K562 (cell line): ENCODE measurements around the gene BMS1. TPM values are rescaled to one million over a fixed set of nuclear protein-coding genes. Genes with fewer than 3 reads are reported as not detected.

Source experiments
- ATAC-seq: fragments of 200-7000 bp; cut with Tn5 transposase; 3 replicates; pipeline ENCODE4 v1.9.1; 2020; ENCODE audit warnings: moderate library complexity
- BruUV-seq: library from RNA; stranded (reverse); fragments of 400-500 nt; replicated peaks from 2 replicates; lab custom pipeline; 2021; lab: Mats Ljungman, UMichigan
- CTCF ChIA-PET: fragments of 300-600 bp; formaldehyde crosslinking; extraction: SDS; loops from one replicate; lab custom pipeline; 2021; ENCODE audit warnings: low intra/inter-chr PET ratio; lab: Yijun Ruan, JAX
- POLR2A ChIA-PET: fragments of 300-600, 350-650 bp; sonication (Branson Sonifier 250); formaldehyde crosslinking; extraction: SDS; loops from one replicate; lab custom pipeline; 2021; ENCODE audit warnings: antibody characterized with exemption, inconsistent platforms; lab: Yijun Ruan, JAX
- DNase-seq, 4 experiments: peaks; one replicate each; pipeline versions ENCODE4 v3.0.0 to v3.0.0-alpha.2; 2011 to 2018; ENCODE audit warnings: low spot score in 3 of 4, mixed read lengths in 3 of 4; ENCODE audit errors: extremely low read depth in 1 of 4
- FAIRE-seq: peaks from 2 replicates; lab custom pipeline; 2011; peaks lifted over from hg19 to GRCh38; lab: Jason Lieb, UNC
- H2AFZ ChIP-seq: 2 replicates; pipeline ENCODE4 v1.6.0; 2011; ENCODE audit warnings: low read depth, low read length, control low read depth, inconsistent platforms
- H3K27ac ChIP-seq: fragments of 200-600 bp; 3 replicates; pipeline ENCODE4 v1.8.0; 2011; ENCODE audit warnings: low read depth, mild to moderate bottlenecking, control low read depth, inconsistent platforms, low read length, moderate library complexity, mixed read lengths; ENCODE audit errors: extremely low read depth
- H3K27me3 ChIP-seq, 2 experiments: fragments of 300-600 bp in 1 of 2; 2 replicates in 1 of 2; 3 replicates in 1 of 2; pipeline versions ENCODE4 v1.6.0 to v1.8.0; 2011; ENCODE audit warnings: inconsistent platforms in 2 of 2, low read length in 2 of 2, mild to moderate bottlenecking in 1 of 2, mixed read lengths in 1 of 2, moderate library complexity in 1 of 2; ENCODE audit not compliant: control insufficient read depth in 2 of 2, insufficient read depth in 2 of 2
- H3K36me3 ChIP-seq: fragments of 300-600 bp; 3 replicates; pipeline ENCODE4 v1.8.0; 2011; ENCODE audit warnings: mild to moderate bottlenecking, low read length, inconsistent platforms; ENCODE audit not compliant: control insufficient read depth, insufficient read depth
- H3K4me1 ChIP-seq, 2 experiments: fragments of 200-600 bp in 1 of 2; replicated peaks in 1 of 2; 2 replicates in 1 of 2; 3 replicates in 1 of 2; pipeline versions ENCODE4 v1.5.1 to v1.8.0; 2011; ENCODE audit warnings: inconsistent platforms in 2 of 2, low read length in 2 of 2, mild to moderate bottlenecking in 1 of 2, mixed read lengths in 1 of 2, moderate library complexity in 1 of 2; ENCODE audit not compliant: control insufficient read depth in 2 of 2, insufficient read depth in 2 of 2
- H3K4me2 ChIP-seq: 2 replicates; pipeline ENCODE4 v1.6.1; 2011; ENCODE audit warnings: low read length, control low read depth, inconsistent platforms, mixed read lengths; ENCODE audit not compliant: insufficient read depth
- H3K4me3 ChIP-seq: fragments of 200-600 bp; sonication (generic), shearing (Covaris generic); 2 replicates; pipeline ENCODE4 v1.5.1; 2016; ENCODE audit warnings: control low read depth, inconsistent platforms
- H3K79me2 ChIP-seq: fragments of 200-600 bp; 3 replicates; pipeline ENCODE4 v1.8.0; 2011; ENCODE audit warnings: low read length, inconsistent platforms; ENCODE audit not compliant: control insufficient read depth, insufficient read depth
- H3K9ac ChIP-seq, 2 experiments: 2 replicates each; pipeline versions ENCODE4 v1.6.0 to v1.6.1; 2011; ENCODE audit warnings: low read depth in 2 of 2, low read length in 2 of 2, control low read depth in 1 of 2, inconsistent platforms in 1 of 2, mild to moderate bottlenecking in 1 of 2, mixed read lengths in 1 of 2; ENCODE audit not compliant: insufficient read depth in 1 of 2
- H3K9me1 ChIP-seq: one replicate; pipeline ENCODE4 v1.6.0; 2011; ENCODE audit warnings: inconsistent platforms, mild to moderate bottlenecking, low read length, moderate library complexity; ENCODE audit not compliant: control insufficient read depth, insufficient read depth
- H3K9me3 ChIP-seq: replicated peaks from 2 replicates; pipeline ENCODE4 v1.5.1; 2011; ENCODE audit warnings: low read depth, low read length, inconsistent platforms; ENCODE audit not compliant: control insufficient read depth, insufficient read depth
- H4K20me1 ChIP-seq: replicated peaks from 2 replicates; pipeline ENCODE4 v1.6.1; 2011; ENCODE audit warnings: low read length, inconsistent platforms, mixed read lengths; ENCODE audit not compliant: control insufficient read depth, insufficient read depth
- CCAR2 ChIP-seq: fragments of 200-400 bp; formaldehyde crosslinking; IDR thresholded peaks from 2 replicates; pipeline ENCODE4 v1.6.1; 2017; ENCODE audit warnings: mild to moderate bottlenecking, low read depth, low read length
- FOS ChIP-seq: IDR thresholded peaks from 3 replicates; pipeline ENCODE4 v1.6.1; 2011; ENCODE audit not compliant: insufficient read length; ENCODE audit errors: extremely low read depth
- HCFC1 ChIP-seq: IDR thresholded peaks from 2 replicates; pipeline ENCODE4 v1.6.1; 2012; ENCODE audit warnings: low read depth, low read length, improper control_type of control experiment
- MECOM ChIP-seq: fragments of 250-450 bp; sonication (Bioruptor Pico); IDR thresholded peaks from 2 replicates; pipeline ENCODE4 v1.8.0; 2022; ENCODE audit warnings: inconsistent platforms
- MITF ChIP-seq: IDR thresholded peaks from 2 replicates; pipeline ENCODE4 v1.6.1; 2014; ENCODE audit warnings: antibody characterized with exemption
- NUFIP1 ChIP-seq: fragments of 450-650 bp; IDR thresholded peaks from 2 replicates; pipeline ENCODE4 v1.6.1; 2018; ENCODE audit not compliant: partially characterized antibody
- PTTG1 ChIP-seq: fragments of 450-650 bp; IDR thresholded peaks from 2 replicates; pipeline ENCODE4 v1.6.1; 2016; ENCODE audit warnings: low read depth, mild to moderate bottlenecking, missing genetic modification characterization, missing compliant biosample characterization
- SREBF2 ChIP-seq: sonication (generic); formaldehyde crosslinking; IDR thresholded peaks from 2 replicates; pipeline ENCODE4 v1.4.0; 2020; ENCODE audit warnings: mild to moderate bottlenecking, missing genetic modification reagents
- ZNF217 ChIP-seq: sonication (generic); formaldehyde crosslinking; IDR thresholded peaks from 2 replicates; pipeline ENCODE4 v1.8.0; 2022; ENCODE audit warnings: mild to moderate bottlenecking, missing genetic modification reagents
- ZNF766 ChIP-seq: fragments of 200-800 bp; sonication (Bioruptor generic); conservative IDR thresholded peaks from 2 replicates; pipeline ENCODE4 v1.6.1; 2016; ENCODE audit warnings: missing genetic modification characterization, missing compliant biosample characterization
- ZZZ3 ChIP-seq: fragments of 450-650 bp; IDR thresholded peaks from 2 replicates; pipeline ENCODE4 v1.6.1; 2016; ENCODE audit warnings: antibody characterized with exemption, mild to moderate bottlenecking, moderate library complexity
- WGBS: fragments of 100-300 bp; shearing (Covaris generic); methylation state at CpG from one replicate; pipeline ENCODE4 v1.1.6; 2016; ENCODE audit warnings: low coverage, mixed read lengths; ENCODE audit not compliant: insufficient coverage; ENCODE audit errors: missing lambda C conversion rate; 5-methylcytosine and 5-hydroxymethylcytosine counted together
- in situ Hi-C: fragments of 300-500 bp; cut with MboI; formaldehyde crosslinking; loops from 4 replicates; pipeline ENCODE4 v1.15.0; 2018; ENCODE audit warnings: inconsistent platforms, mixed read lengths
- intact Hi-C: fragments of 100-400 bp; cut with micrococcal nuclease; formaldehyde crosslinking; loops from 2 replicates; pipeline ENCODE4 v1.14.2; 2022
- polyA plus RNA-seq, 8 experiments: library from polyadenylated mRNA; depleted of rRNA in 4 of 8; stranded (reverse) in 5 of 8; unstranded in 3 of 8; fragments of >200 nt; fragmentation: Nextera tagmentation in 2 of 8; fragmentation: Illumina TruSeq in 1 of 8; extraction: Ambion mirVana in 2 of 8; extraction: Trizol in 1 of 8; gene quantifications; 2 replicates each; pipeline versions ENCODE4 v1.2.1 to v1.2.3, GENCODE V29; 2011 to 2014; ENCODE audit warnings: inconsistent platforms in 1 of 8, missing spikeins in 1 of 8
- total RNA-seq, 7 experiments: library from RNA; depleted of rRNA in 6 of 7; stranded (reverse); fragments of >200 nt in 6 of 7; fragmentation: Illumina TruSeq in 2 of 7; extraction: Trizol in 2 of 7; gene quantifications; 2 replicates each; pipeline versions ENCODE4 v1.2.1 to v1.2.3, GENCODE V29; 2011 to 2021; ENCODE audit warnings: low replicate concordance in 1 of 7
- TF ChIP-seq, protein P1 (sequence below), 2 experiments: IDR thresholded peaks; 2 replicates each; pipeline ENCODE4 v1.6.1; 2011; ENCODE audit warnings: borderline replicate concordance in 1 of 2, control low read depth in 1 of 2, low read depth in 1 of 2, low read length in 1 of 2, mild to moderate bottlenecking in 1 of 2, mixed read lengths in 1 of 2, moderate library complexity in 1 of 2; ENCODE audit not compliant: insufficient read depth in 1 of 2, insufficient read length in 1 of 2, poor library complexity in 1 of 2, severe bottlenecking in 1 of 2; ENCODE audit errors: extremely low read depth in 1 of 2
- TF ChIP-seq, protein P2 (sequence below): fragments of 250-450 bp; sonication (Bioruptor Pico); IDR thresholded peaks from 2 replicates; pipeline ENCODE4 v1.5.0; 2021
- TF ChIP-seq, protein P3 (sequence below): sonication (generic); formaldehyde crosslinking; IDR thresholded peaks from 2 replicates; pipeline ENCODE4 v1.9.0; 2022; ENCODE audit warnings: mild to moderate bottlenecking, missing genetic modification reagents

The BMS1 gene
- total and polyA plus RNA-seq, 9 of the 15 experiments (the other 6 are each of a cell fraction or from before 2014, with no cell fraction given): 11.1 to 46.9 (median 32.7) TPM

DNA sequence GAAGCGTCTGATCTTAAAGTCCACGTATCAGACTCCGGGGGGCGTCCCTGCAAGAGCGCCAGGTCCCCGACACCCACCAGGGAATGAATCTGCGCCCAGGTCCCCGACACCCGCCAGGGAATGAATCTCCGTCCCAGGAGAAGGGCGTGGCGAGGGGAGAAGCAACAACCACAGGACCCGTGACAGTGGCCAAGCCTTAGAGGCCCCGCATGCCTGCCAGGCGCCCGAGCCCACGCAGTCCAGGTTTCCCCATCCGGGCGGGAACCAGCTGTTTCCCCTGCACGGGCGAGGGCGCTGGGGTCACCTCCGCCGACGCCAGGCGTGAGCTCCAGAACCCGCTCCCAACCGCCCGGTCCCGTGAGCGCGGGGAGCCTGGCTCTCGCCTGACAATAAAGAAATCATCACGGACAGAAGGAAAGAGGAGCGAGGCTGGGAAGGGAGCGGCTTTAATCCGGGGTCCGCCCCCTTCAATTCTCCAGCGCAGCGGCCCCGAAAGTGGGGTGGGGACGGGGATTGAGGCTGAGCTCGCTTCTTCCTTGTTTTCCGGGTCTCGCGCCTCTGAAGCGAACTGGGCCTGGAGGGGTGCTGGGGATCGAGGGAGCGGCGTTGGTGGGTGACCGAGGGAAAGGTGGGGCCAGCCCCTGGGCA is 29.0 kb upstream of the BMS1 start:
- ATAC-seq (peak; percentile 14), DNase-seq (peak in 2 of 4 experiments; percentile 18 to 30), FAIRE-seq (no peak)
- peaks cover 0 to 28% of the 10 kb centered on the region in 2 experiments; a peak in 2 of 5 replicates for H3K4me1 ChIP-seq
- WGBS: 26% methylated on average over 35 of the region's 51 CpGs
- H3K9me3 ChIP-seq: no peaks in the 10 kb centered on the region
- in situ Hi-C loops (no loop called here), intact Hi-C loops (loop anchor here (2.0 kb wide), 1 partner anchor 29 kb away; the partner anchor contains the start of gene BMS1)
- H3K9me1 ChIP-seq: no peaks in the 10 kb centered on the region
- peak overlapping the region in 1 of 2 experiments; percentile 63; a peak in 1 of 4 replicates for H3K9ac ChIP-seq
- POLR2A ChIA-PET: interaction anchor here (1.4 kb wide), 1 partner anchor 15 kb away, joined by 4 read pairs; no protein-coding TSS in a partner anchor
- H3K36me3 ChIP-seq: no peaks in the 10 kb centered on the region
- H2AFZ ChIP-seq: peak overlapping the region; percentile 74; the same call in 1 of the 2 replicates
- H4K20me1 ChIP-seq: no peaks in the 10 kb centered on the region
- CTCF ChIA-PET: no interaction called here
- H3K27ac ChIP-seq: no peak overlapping the region
- H3K4me3 ChIP-seq: peak overlapping the region; percentile 29
- no TSS peak for BruUV-seq
- H3K4me2 ChIP-seq: peak overlapping the region; percentile 46
- peaks cover 0 to 26% of the 10 kb centered on the region in 2 experiments; a peak in 1 of 5 replicates for H3K27me3 ChIP-seq
- no peaks in the 10 kb centered on the region for H3K79me2 ChIP-seq
- TF ChIP-seq, protein P1, sequence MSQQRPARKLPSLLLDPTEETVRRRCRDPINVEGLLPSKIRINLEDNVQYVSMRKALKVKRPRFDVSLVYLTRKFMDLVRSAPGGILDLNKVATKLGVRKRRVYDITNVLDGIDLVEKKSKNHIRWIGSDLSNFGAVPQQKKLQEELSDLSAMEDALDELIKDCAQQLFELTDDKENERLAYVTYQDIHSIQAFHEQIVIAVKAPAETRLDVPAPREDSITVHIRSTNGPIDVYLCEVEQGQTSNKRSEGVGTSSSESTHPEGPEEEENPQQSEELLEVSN (IDR thresholded peaks at IDR 0.05; ENCODE audit: borderline replicate concordance in 1 of 2, extremely low read depth in 1 of 2, insufficient read depth in 1 of 2, insufficient read length in 1 of 2, low read depth in 1 of 2, low read length in 1 of 2, poor library complexity in 1 of 2, severe bottlenecking in 1 of 2): peak; percentile 35 to 88
- TF ChIP-seq, protein P2, sequence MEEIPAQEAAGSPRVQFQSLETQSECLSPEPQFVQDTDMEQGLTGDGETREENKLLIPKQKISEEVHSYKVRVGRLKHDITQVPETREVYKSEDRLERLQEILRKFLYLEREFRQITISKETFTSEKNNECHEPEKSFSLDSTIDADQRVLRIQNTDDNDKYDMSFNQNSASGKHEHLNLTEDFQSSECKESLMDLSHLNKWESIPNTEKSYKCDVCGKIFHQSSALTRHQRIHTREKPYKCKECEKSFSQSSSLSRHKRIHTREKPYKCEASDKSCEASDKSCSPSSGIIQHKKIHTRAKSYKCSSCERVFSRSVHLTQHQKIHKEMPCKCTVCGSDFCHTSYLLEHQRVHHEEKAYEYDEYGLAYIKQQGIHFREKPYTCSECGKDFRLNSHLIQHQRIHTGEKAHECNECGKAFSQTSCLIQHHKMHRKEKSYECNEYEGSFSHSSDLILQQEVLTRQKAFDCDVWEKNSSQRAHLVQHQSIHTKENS (CRISPR knock-in tag): no peak
- TF ChIP-seq SREBF2 (no peak), FOS (no peak), MECOM (CRISPR knock-in tag) (no peak), ZNF217 (CRISPR knock-in tag) (no peak), ZNF766 (CRISPR knock-in tag) (no peak), HCFC1 (no peak), ZZZ3 (no peak), MITF (no peak), CCAR2 (no peak), PTTG1 (no peak), NUFIP1 (no peak)
- TF ChIP-seq, protein P3, sequence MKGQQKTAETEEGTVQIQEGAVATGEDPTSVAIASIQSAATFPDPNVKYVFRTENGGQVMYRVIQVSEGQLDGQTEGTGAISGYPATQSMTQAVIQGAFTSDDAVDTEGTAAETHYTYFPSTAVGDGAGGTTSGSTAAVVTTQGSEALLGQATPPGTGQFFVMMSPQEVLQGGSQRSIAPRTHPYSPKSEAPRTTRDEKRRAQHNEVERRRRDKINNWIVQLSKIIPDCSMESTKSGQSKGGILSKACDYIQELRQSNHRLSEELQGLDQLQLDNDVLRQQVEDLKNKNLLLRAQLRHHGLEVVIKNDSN (CRISPR knock-in tag): no peak
